Duodenal mucosa (tissue), 2 donors: Measurements from ENCODE around the gene TTC9C.
"Not testable (repeated sequence)": the region's sequence is repeated elsewhere in the genome, so short reads cannot be mapped to it uniquely, and the experiment has no call there.

ENCODE experiments used
- H3K27ac ChIP-seq: one replicate; pipeline ENCODE4 v1.7.0; 2013; ENCODE audit warnings: low read depth, low read length
- H3K27me3 ChIP-seq, 2 donors: one replicate each; pipeline ENCODE4 v1.7.0; 2013; ENCODE audit warnings: low read length in 2 of 2, control low read depth in 1 of 2; ENCODE audit not compliant: insufficient read depth in 2 of 2, control insufficient read depth in 1 of 2
- H3K36me3 ChIP-seq, 2 donors: one replicate each; pipeline ENCODE4 v1.7.0; 2013; ENCODE audit warnings: low read length in 2 of 2, control low read depth in 1 of 2; ENCODE audit not compliant: insufficient read depth in 2 of 2, control insufficient read depth in 1 of 2
- H3K4me1 ChIP-seq, 2 donors: one replicate each; pipeline ENCODE4 v1.7.0; 2013; ENCODE audit warnings: low read length in 2 of 2, control low read depth in 1 of 2; ENCODE audit not compliant: insufficient read depth in 2 of 2, control insufficient read depth in 1 of 2
- H3K4me3 ChIP-seq, 2 donors: one replicate each; pipeline ENCODE4 v1.7.0; 2013; ENCODE audit warnings: low read length in 2 of 2, low read depth in 1 of 2
- H3K9ac ChIP-seq, 2 donors: one replicate each; pipeline ENCODE4 v1.7.0; 2013; ENCODE audit warnings: low read length in 2 of 2, low read depth in 1 of 2
- H3K9me3 ChIP-seq, 2 donors: one replicate each; pipeline ENCODE4 v1.7.0; 2013; ENCODE audit warnings: low read length in 2 of 2, control low read depth in 1 of 2; ENCODE audit not compliant: control insufficient read depth in 1 of 2

The TTC9C gene

GRCh38 chr11:62694455-62695167 lies 33.7 kb upstream of the TTC9C start:
- no peaks in the 10 kb centered on the region for H3K27me3 ChIP-seq
- H3K4me3 ChIP-seq, result no peak overlapping the region
- peaks cover 20 to 28% of the 10 kb centered on the region in 2 donors for H3K36me3 ChIP-seq
- H3K27ac ChIP-seq, result no peak overlapping the region
- no peaks in the 10 kb centered on the region for H3K4me1 ChIP-seq
- no peaks in the 10 kb centered on the region for H3K9me3 ChIP-seq
- no peak overlapping the region for H3K9ac ChIP-seq

- H3K36me3 ChIP-seq, result peaks cover 5 to 13% of the 10 kb centered on the region in 2 donors
- H3K27me3 ChIP-seq, result no peaks in the 10 kb centered on the region
- H3K9ac ChIP-seq, result no peak overlapping the region
- peaks cover 16 to 20% of the 10 kb centered on the region in 2 donors for H3K4me1 ChIP-seq
- H3K27ac ChIP-seq, result no peak overlapping the region
- H3K9me3 ChIP-seq, result no peaks in the 10 kb centered on the region
- H3K4me3 ChIP-seq, result no peak overlapping the region
Measured at GRCh38 chr11:62702246-62702645, 26.0 kb upstream of the TTC9C start.

GRCh38 chr11:62703921-62704320 lies 24.4 kb upstream of the TTC9C start:
- Histone ChIP-seq H3K4me1 (peaks cover 22 to 30% of the 10 kb centered on the region in 2 donors), H3K36me3 (peaks cover 5 to 13% of the 10 kb centered on the region in 2 donors)
- not testable (repeated sequence) for H3K27ac ChIP-seq, H3K27me3 ChIP-seq, H3K9ac ChIP-seq, H3K9me3 ChIP-seq, H3K4me3 ChIP-seq

GRCh38 chr11:62705413-62705812 lies 22.9 kb upstream of the TTC9C start:
- Histone ChIP-seq H3K9ac (peak overlapping the region; percentile 40 to 76), H3K4me1 (peaks cover 31 to 38% of the 10 kb centered on the region in 2 donors), H3K36me3 (peaks cover 7 to 16% of the 10 kb centered on the region in 2 donors), H3K9me3 (no peaks in the 10 kb centered on the region), H3K27ac (peak overlapping the region; percentile 70), H3K27me3 (no peaks in the 10 kb centered on the region), H3K4me3 (peak overlapping the region; percentile 81 to 87)

- peak overlapping the region; percentile 70 for H3K27ac ChIP-seq
- H3K9me3 ChIP-seq, result no peaks in the 10 kb centered on the region
- peak overlapping the region; percentile 81 to 87 for H3K4me3 ChIP-seq
- peaks cover 33 to 42% of the 10 kb centered on the region in 2 donors for H3K4me1 ChIP-seq
- peaks cover 7 to 21% of the 10 kb centered on the region in 2 donors for H3K36me3 ChIP-seq
- peak overlapping the region; percentile 75 to 76 for H3K9ac ChIP-seq
- H3K27me3 ChIP-seq, result no peaks in the 10 kb centered on the region
Measured at GRCh38 chr11:62705880-62706849, 22.1 kb upstream of the TTC9C start.

GRCh38 chr11:62706850-62707247 lies 21.4 kb upstream of the TTC9C start:
- Histone ChIP-seq H3K4me1 (peaks cover 33 to 42% of the 10 kb centered on the region in 2 donors), H3K36me3 (peaks cover 10 to 19% of the 10 kb centered on the region in 2 donors), H3K27me3 (no peaks in the 10 kb centered on the region), H3K27ac (peak overlapping the region; percentile 47), H3K9me3 (no peaks in the 10 kb centered on the region), H3K4me3 (peak overlapping the region; percentile 67 to 71), H3K9ac (peak overlapping the region; percentile 75 to 76)

GRCh38 chr11:62707277-62707861 lies 20.9 kb upstream of the TTC9C start, which contains the start of the genes BSCL2 and GNG3:
TSS of gene BSCL2 (minus strand) at chr11:62707424. CDS start at chr11:62707195, 229 bp downstream.
TSS of gene GNG3 (plus strand) at chr11:62707676. CDS start at chr11:62708296, 620 bp downstream.
- Histone ChIP-seq H3K27me3 (no peaks in the 10 kb centered on the region), H3K9ac (peak within 1 kb of the TSS; percentile 78 to 90), H3K27ac (peak within 1 kb of the TSS; percentile 47), H3K9me3 (no peaks in the 10 kb centered on the region), H3K4me1 (peaks cover 33 to 45% of the 10 kb centered on the region in 2 donors), H3K4me3 (peak within 1 kb of the TSS; percentile 79 to 89), H3K36me3 (peaks cover 12 to 19% of the 10 kb centered on the region in 2 donors)

- peaks cover 42 to 55% of the 10 kb centered on the region in 2 donors for H3K4me1 ChIP-seq
- H3K27ac ChIP-seq, result no peak overlapping the region
- no peaks in the 10 kb centered on the region for H3K9me3 ChIP-seq
- peaks cover 17 to 20% of the 10 kb centered on the region in 2 donors for H3K36me3 ChIP-seq
- H3K9ac ChIP-seq, result peak overlapping the region; percentile 78 to 90
- no peaks in the 10 kb centered on the region for H3K27me3 ChIP-seq
- peak overlapping the region; percentile 79 to 89 for H3K4me3 ChIP-seq
Measured at GRCh38 chr11:62708392-62708791, 19.9 kb upstream of the TTC9C start.

- Histone ChIP-seq H3K4me1 (peaks cover 46 to 59% of the 10 kb centered on the region in 2 donors), H3K9me3 (no peaks in the 10 kb centered on the region)
Measured at GRCh38 chr11:62708793-62709192, 19.5 kb upstream of the TTC9C start.

More at GRCh38 chr11:62708793-62709192, 19.5 kb upstream of the TTC9C start:
- Histone ChIP-seq H3K27me3 (no peaks in the 10 kb centered on the region), H3K9ac (peak overlapping the region; percentile 78 to 90), H3K36me3 (peaks cover 17 to 20% of the 10 kb centered on the region in 2 donors), H3K4me3 (peak overlapping the region; percentile 79 to 89), H3K27ac (peak overlapping the region; percentile 84)
